ENCODE results near the gene TBX4. TPM values are rescaled to one million over a fixed set of nuclear protein-coding genes. Genes with fewer than 3 reads are reported as not detected.
"Not testable (repeated sequence)": the region's sequence is repeated elsewhere in the genome, so short reads cannot be mapped to it uniquely, and the experiment has no call there.

TBX4 gene
- total RNA-seq, 1 donor from 2014 or later, result 0.05 TPM

DNA sequence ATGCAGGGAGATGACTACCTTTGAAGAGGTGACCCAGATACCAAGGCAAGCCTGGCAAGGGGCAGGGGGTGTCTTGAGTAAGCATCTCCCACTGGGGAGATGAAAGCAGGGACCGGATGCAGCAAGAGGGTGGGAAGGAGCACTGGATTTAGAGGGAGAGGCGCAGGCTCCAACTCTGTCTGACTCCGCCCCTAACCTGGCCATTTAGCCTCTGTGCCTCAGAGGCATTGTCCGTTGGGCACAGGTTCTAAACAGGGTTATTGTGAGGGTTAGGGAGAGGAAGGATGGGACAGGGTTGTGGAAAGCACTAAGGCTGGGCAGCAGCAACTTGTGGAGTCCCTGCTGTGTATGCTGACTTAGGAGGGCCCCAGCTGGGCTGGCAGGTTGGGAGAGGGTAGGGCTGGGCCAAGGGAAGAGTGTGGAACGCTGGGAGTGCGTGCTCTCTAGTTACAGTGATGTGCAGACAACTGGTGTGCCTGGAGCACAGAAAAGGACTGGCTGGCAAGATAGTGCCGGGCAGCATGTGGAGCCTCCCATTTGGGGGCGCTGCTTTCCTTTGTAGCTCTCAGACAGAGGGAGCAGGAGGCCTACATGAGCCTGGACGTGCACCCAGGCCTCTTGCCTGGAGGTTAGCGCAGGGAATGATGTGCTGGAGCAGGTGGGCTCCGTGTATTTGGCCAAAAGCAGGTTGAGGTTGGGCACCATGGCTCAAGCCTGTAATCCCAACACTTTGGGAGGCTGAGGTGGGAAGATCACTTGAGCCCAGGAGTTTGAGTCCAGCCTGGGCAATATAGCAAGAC lies 26.3 kb upstream of the TBX4 start:
- intact Hi-C loops (cut with DNase I), result no loop called here

GRCh38 chr17:61426482-61427304 lies 25.5 kb upstream of the TBX4 start:
- no peak for DNase-seq (ENCODE audit: low spot score)
- intact Hi-C loops (cut with DNase I), result no loop called here

More for the DNA sequence above, 26.3 kb upstream of the TBX4 start:
- no peak for DNase-seq (ENCODE audit: low spot score)

DNA sequence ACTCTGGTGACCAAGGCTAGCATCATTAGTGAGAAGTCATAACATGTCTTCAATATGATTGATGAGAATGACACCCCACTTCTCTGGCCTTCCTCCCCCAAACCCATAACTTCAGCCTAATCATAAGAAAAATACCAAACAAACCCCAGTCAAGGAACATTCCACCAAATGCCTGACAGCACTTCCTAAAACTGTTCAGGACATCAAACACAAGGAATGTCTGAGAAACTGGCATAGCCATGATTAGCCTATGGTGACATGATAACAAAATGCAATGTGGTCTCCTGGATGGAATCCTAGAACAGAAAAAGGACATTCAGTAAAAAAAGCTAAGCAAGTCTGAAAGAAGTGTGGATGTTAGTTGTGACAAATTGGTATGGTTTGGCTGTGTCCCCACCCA lies 24.7 kb upstream of the TBX4 start:
- intact Hi-C loops (cut with DNase I), result no loop called here

GRCh38 chr17:61429274-61429673 lies 22.9 kb upstream of the TBX4 start:
- DNase-seq (ENCODE audit: low spot score), result no peak
- intact Hi-C loops (cut with DNase I), result no loop called here

More for the DNA sequence above, 24.7 kb upstream of the TBX4 start:
- DNase-seq (ENCODE audit: low spot score), result no peak

DNA sequence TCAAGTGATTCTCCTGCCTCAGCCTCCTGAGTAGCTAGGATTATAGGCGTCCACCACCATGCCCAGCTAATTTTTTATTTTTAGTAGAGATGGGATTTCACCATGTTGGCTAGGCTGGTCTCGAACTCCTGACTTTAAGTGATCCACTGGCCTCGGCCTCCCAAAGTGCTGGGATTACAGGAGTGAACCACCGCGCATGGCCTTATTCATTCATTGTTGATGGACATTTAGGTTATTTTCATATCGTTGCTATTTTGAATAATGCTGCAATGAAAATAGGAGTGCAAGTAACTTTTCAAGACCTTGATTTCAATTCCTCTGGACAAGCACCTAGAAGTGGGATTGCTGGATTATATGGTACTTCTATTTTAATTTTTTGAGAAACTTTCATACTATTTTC lies 22.4 kb upstream of the TBX4 start:
- intact Hi-C loops (cut with DNase I); DNase-seq (ENCODE audit: low spot score): not testable (repeated sequence)

- intact Hi-C loops (cut with DNase I), result no loop called here
- no peak for DNase-seq (ENCODE audit: low spot score)
These were observed 20.5 kb upstream of the TBX4 start for GRCh38 chr17:61431594-61432311.

DNA sequence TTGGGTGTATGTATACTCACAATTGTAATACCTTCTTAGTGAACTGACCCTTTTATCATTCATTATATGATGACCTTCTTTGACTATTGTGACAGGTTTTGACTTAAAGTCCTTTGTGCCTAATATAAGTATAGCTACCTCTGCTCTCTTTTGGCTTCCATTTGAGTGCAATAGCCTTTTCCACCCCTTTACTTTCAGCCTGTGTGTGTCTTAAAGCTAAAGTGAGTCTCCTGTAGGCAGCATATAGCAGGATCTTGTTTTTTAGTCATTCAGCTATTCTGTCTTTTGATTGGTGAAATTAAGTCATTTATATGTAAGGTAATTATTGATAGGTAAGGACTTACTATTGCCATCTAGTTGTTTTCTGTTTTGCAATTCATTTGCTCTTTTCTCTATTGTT lies 15.9 kb upstream of the TBX4 start:
- DNase-seq (ENCODE audit: low spot score), result no peak
- intact Hi-C loops (cut with DNase I), result no loop called here

DNA sequence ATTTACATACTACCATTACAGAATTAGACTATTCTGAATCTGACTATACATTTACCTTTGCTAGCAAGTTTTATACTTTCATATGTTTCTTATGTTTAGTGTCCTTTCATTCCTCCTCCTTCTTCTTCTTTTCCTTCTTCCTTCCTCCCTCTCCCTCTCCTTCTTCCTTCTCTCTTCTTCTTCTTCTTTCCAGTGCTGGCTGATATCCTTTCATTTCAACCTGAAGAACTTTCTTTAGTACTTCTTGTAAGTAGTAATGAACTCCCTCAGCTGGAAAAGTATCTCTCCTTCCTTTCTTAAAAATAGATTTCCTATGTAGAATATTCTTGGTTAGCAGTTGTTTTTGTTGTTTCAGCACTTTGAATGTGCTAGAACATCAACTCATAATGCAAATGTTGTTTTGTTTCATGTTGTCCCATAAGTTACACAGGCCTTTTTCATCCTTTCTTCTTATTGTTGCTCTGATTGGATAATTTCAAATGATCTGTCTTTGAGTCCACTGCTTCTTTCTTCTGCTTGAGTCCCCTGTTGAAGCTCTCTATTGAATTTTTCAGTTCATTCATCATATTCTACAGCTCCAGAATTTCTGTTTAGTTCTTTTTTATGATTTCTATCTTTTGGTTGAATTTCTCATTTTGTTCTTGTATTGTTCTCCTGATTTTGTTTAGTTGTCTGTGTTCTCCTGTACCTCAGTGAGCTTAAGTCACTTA lies 15.1 kb upstream of the TBX4 start:
- intact Hi-C loops (cut with DNase I), result no loop called here
- DNase-seq (ENCODE audit: low spot score), result no peak

GRCh38 chr17:61440697-61441096 lies 11.5 kb upstream of the TBX4 start:
- intact Hi-C loops (cut with DNase I), result no loop called here
- no peak for DNase-seq (ENCODE audit: low spot score)

DNA sequence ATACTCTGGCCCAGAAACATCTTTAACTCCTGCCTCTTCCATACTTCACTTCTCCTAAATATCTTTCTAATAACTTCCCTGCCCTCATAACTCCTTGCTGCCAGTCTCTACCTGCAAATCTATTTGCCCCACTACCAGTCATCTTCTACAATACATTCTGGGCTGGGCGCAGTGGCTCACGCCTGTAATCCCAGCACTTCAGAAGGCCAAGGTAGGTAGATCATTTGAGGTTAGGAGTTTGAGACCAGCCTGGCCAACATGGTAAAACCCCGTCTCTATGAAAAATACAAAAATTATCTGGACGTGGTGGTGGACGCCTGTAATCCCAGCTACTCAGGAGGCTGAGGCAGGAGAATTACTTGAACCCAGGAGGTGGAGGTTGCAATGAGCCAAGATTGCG lies 10.7 kb upstream of the TBX4 start:
- intact Hi-C loops (cut with DNase I); DNase-seq (ENCODE audit: low spot score): not testable (repeated sequence)

- intact Hi-C loops (cut with DNase I), result no loop called here
- DNase-seq (ENCODE audit: low spot score), result no peak
These were observed 10.0 kb upstream of the TBX4 start for GRCh38 chr17:61442136-61442775.

DNA sequence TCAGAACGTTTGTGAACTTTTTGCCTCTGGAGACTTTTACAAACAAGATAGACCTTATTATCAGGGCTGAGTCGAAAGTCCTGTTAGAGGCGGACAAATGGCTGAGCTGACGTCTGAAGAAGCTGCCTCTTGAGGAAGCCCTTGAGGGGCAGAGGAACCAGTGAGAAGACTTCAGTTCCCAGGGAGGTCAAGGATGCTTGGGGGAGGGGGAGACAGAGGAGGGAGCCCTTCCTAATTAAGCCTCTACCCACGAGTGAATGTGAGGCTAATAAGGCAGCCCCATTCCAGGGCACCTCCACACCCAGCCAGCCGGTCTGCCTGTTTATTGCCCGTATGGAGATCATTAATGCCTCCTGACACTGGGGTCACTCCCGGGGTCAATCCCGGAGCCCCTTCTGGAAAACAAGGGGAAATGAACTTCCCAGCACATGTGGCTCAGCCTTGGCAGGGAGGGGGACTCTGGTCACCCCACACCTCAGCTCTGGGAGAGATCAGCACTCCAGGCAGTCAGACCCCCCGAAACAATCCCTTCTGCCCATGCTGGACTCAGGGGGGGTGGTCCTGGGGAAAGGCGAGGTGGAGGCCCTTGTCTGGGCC lies 9.2 kb upstream of the TBX4 start:
- intact Hi-C loops (cut with DNase I), result no loop called here
- DNase-seq (ENCODE audit: low spot score), result no peak

DNA sequence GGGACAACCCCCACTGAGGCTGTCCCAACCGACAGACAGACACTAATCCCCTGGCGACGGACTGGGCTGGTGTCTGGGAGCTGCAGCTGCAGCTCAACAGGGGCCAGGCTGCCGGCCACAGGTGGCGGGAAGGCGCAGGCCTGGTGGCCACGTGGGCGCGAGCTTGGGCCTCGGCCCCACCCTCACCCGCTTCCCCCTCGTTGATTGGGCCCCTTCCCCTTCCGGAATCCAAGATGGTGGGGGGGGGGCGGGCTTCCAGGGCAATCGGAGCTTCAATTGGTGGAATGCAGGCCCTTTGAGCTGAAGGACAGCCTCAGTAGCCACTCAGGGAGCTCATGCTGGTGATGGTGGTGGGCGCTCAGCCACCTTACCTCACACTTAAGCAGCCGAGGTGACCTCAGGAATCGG lies 8.7 kb upstream of the TBX4 start:
- no peak for DNase-seq (ENCODE audit: low spot score)
- intact Hi-C loops (cut with DNase I), result no loop called here

- no peak for DNase-seq (ENCODE audit: low spot score)
- intact Hi-C loops (cut with DNase I), result no loop called here
These were observed 8.1 kb upstream of the TBX4 start for GRCh38 chr17:61444075-61444474.

- no peak for DNase-seq (ENCODE audit: low spot score)
- intact Hi-C loops (cut with DNase I), result no loop called here
These were observed 7.4 kb upstream of the TBX4 start for GRCh38 chr17:61444831-61445230.

- intact Hi-C loops (cut with DNase I), result no loop called here
These were observed 4.9 kb upstream of the TBX4 start for GRCh38 chr17:61447358-61447757.

GRCh38 chr17:61448042-61448441 lies 4.2 kb upstream of the TBX4 start:
- intact Hi-C loops (cut with DNase I), result no loop called here
- no peak for DNase-seq (ENCODE audit: low spot score)

More at GRCh38 chr17:61447358-61447757, 4.9 kb upstream of the TBX4 start:
- no peak for DNase-seq (ENCODE audit: low spot score)

DNA sequence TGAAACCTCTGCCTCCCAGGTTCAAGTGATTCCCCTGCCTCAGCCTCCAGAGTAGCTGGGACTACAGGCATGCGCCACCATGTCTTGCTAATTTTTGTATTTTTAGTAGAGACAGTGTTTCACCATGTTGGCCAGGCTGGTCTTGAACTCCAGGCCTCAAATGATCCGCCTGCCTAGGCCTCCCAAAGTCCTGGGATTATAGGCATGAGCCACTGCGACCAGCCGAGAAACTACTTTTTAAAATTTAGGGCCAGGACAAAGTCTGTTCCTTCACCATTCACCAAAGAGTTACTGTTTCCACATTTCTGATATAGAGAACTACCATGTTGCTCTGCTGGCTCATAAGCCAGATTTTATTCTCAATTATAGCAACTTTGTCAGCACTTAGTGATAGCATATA lies 3.1 kb upstream of the TBX4 start:
- intact Hi-C loops (cut with DNase I); DNase-seq (ENCODE audit: low spot score): not testable (repeated sequence)

Data from cardiac septum (tissue), 1 donor.